HFF-Myc (cell line): ENCODE results near the gene FIGNL2.
"Not testable (repeated sequence)": the region's sequence is repeated elsewhere in the genome, so short reads cannot be mapped to it uniquely, and the experiment has no call there.

Experiments
- DNase-seq: peaks from one replicate; pipeline ENCODE4 v3.0.0-alpha.2; 2011; ENCODE audit warnings: low read depth; ENCODE audit errors: extremely low read depth
- H3K4me3 ChIP-seq: replicated peaks from 2 replicates; pipeline ENCODE4 v1.5.1; 2011; ENCODE audit warnings: low read depth, mild to moderate bottlenecking, control low read depth, low read length
- CTCF ChIP-seq: IDR thresholded peaks from 2 replicates; pipeline ENCODE4 v1.5.1; 2012; ENCODE audit warnings: mild to moderate bottlenecking, low read depth, low read length, control low read depth; ENCODE audit errors: missing control alignments

The FIGNL2 gene

DNA sequence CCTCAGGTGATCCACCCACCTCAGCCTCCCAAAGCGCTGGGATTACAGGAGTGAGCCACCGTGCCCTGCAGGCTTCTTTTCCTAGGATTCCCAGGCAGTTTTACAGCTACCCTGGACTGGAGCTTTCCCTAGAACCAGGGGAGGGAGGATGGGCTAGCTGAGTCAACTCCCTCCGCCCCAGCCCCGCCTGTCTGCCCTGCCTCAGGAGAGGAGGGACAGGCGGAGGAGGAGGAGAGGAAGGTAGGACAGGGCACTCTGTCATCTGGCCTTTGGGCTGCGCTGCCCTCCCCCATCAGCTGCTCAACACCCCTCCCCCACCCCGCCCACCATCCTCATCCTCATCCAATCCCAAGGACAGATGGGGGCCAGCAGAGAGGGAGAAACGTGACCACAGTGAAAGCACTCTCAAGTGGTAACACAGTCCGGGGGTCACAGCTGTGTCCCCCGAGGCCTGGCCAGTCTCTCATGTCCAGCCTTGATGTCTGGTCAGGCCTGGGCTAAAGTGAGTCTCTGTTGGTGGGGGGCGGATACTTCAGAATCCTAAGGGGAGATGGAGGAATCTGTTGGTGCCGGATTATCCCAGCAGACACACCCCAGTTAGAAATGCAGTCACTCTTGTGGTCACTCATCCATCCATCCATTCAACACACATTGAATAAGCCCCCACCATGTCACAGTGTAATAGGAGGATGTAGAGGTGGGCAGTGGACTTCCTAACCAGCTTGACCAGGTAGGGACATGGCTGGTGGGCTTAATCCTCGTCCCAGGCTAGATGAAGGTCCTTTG is 12.3 kb downstream of the FIGNL2 start:
- no peak overlapping the region for H3K4me3 ChIP-seq
- TF ChIP-seq CTCF, result no peak
- no peak for DNase-seq

DNA sequence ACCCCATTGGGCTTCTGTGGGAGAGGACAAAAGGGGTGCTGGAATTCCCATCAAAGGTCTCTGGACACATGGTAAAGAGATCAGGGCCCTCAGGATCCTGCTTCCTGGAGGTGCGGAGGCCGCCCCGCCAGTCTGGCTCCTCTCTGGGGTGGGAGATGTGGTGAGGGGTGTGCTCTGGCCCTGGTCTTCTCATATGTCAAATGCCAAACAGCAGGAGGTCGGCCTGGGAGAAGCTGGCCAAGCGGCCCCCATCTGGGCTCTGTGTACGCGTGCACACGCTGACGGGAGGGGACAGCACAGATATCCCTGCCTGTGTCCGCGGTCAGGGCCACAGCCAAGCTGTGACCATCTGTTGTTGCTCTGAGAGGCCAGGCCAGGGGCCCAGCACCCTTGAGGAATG is 14.1 kb downstream of the FIGNL2 start:
- TF ChIP-seq CTCF, result no peak
- no peak for DNase-seq
- no peak overlapping the region for H3K4me3 ChIP-seq

DNA sequence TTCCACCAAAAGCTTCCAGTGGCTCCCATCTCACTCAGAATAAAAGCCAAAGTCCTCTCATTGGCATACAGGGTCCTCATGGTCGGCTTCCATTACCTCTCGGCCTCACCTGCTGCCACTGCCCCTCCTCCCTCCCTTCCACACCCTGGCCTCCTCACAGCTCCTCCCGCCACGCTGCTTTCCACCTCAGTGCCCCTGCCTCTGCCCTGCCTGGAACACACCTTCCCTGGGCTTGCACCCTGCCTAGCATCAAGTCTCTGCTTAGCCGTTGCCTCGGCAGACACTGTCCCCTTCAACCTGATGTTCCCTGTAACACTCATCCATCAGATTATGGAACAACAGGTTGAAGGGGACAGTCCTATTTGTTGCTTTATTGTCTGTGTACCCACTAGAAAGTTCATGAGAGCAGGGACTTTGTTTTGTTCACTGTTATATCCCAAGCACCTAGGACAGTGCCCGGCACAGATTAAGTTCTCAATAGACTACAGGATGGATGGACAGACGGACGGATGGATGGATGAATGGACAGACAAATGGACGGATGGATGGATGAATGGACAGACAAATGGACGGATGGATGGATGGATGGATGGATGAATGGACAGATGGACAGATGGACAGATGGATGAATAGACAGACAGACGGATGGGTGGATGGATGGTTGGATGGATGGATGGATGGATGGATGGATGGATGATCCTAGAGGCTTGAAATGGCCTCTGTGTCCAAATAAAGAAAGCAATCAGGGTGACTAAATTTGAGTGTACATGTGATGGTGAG is 14.9 kb downstream of the FIGNL2 start:
- no peak overlapping the region for H3K4me3 ChIP-seq
- no peak for DNase-seq
- no peak for TF ChIP-seq CTCF

DNA sequence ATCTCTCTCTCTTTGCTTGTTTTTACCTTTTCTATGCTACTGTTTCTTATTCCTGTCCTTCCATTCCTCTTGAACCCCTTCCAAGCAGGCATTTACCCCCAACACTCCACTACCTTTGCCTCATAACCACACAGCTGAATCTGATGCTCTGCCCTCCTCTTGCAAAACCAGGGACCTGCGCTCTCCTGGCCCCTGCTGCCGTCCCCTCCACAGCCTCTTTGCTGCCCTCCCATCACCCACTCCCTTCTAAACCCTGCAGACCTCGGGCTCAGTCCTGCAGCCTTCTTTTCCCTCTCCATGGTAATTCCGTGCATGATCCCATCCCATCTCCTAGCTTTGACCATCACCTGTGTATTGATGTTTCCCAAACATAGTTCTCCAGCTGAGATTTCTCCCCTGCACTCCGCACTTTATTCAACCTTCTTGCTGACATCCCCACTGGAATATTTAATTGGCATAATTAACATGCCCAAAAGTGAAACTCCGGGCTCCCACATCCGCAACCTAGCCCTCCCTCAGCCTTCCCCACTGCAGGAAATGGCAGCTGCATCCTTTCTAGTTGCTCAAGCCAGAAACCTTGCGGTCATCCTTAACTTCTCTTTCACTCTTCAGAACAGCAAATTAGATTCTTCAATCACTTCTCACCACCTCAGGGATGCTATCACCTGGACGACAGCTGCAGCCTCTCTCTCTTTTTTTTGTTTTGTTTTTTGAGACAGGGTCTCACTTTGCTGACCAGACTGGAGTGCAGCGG is 16.0 kb downstream of the FIGNL2 start:
- no peak for TF ChIP-seq CTCF
- no peak for DNase-seq
- no peak overlapping the region for H3K4me3 ChIP-seq

DNA sequence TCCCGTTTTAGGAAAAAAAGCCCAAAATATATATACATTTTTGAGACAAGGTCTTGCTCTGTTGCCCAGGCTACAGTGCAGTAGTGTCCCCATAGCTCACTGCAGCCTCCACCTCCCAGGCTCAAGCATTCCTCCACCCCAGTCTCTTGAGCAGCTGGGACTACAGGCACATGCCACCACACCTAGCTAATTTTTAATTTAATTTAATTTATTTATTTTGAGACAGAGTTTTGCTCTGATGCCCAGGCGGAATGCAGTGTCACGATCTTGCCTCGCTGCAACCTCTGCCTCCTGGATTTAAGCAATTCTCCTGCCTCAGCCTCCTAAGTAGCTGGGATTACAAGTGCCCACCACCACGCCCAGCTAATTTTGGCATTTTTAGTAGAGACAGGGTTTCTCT is 16.7 kb downstream of the FIGNL2 start:
- DNase-seq, H3K4me3 ChIP-seq: not testable (repeated sequence)

- TF ChIP-seq CTCF, result no peak
- no peak overlapping the region for H3K4me3 ChIP-seq
- DNase-seq, result no peak
Observed at GRCh38 chr12:51829641-51830040, 18.9 kb downstream of the FIGNL2 start.

- DNase-seq, result no peak
- TF ChIP-seq CTCF, result no peak
- H3K4me3 ChIP-seq, result no peak overlapping the region
Observed at GRCh38 chr12:51829011-51829481, 19.5 kb downstream of the FIGNL2 start.
